Naive thymus-derived CD4-positive, alpha-beta T cell (primary cell): Measurements from ENCODE around the gene TFF2. TPM values are rescaled to one million over a fixed set of nuclear protein-coding genes. Genes with fewer than 3 reads are reported as not detected.

Experiments used
- ATAC-seq: fragments of 150-1000 bp; cut with Tn5 transposase; 2 replicates; pipeline ENCODE4 v1.10.0; 2021; ENCODE audit warnings: mild to moderate bottlenecking, moderate library complexity
- CTCF ChIA-PET: fragments of 350-600 bp; sonication (Branson Sonifier 250); formaldehyde crosslinking; loops from one replicate; lab custom pipeline; 2021; ENCODE audit warnings: antibody characterized with exemption; lab: Charles Lee
- POLR2A ChIA-PET: fragments of 350-600 bp; sonication (Branson Sonifier 250); formaldehyde crosslinking; loops from one replicate; lab custom pipeline; 2021; ENCODE audit warnings: antibody characterized with exemption, inconsistent platforms; lab: Charles Lee
- DNase-seq, 9 donors: peaks; one replicate each; pipeline versions ENCODE4 v3.0.0 to v3.0.0-alpha.2; 2020 to 2022; ENCODE audit warnings: mixed read lengths in 1 of 9
- H3K27ac ChIP-seq: one replicate; pipeline ENCODE4 v1.7.0; 2013; ENCODE audit warnings: mild to moderate bottlenecking, low read depth, low read length, moderate library complexity
- H3K27me3 ChIP-seq, 2 donors: one replicate each; pipeline ENCODE4 v1.7.0; 2013; ENCODE audit warnings: low read length in 2 of 2, mild to moderate bottlenecking in 2 of 2, moderate library complexity in 2 of 2; ENCODE audit not compliant: control insufficient read depth in 2 of 2, insufficient read depth in 2 of 2
- H3K36me3 ChIP-seq, 3 experiments: 1 replicate in 2 of 3; 2 replicates in 1 of 3; pipeline ENCODE4 v1.7.0; 2013; ENCODE audit warnings: low read length in 3 of 3, mild to moderate bottlenecking in 3 of 3, moderate library complexity in 1 of 3; ENCODE audit not compliant: insufficient read depth in 3 of 3, control insufficient read depth in 2 of 3
- H3K4me1 ChIP-seq, 2 donors: one replicate each; pipeline ENCODE4 v1.7.0; 2013; ENCODE audit warnings: low read length in 2 of 2, mild to moderate bottlenecking in 2 of 2, moderate library complexity in 1 of 2; ENCODE audit not compliant: control insufficient read depth in 2 of 2, insufficient read depth in 2 of 2
- H3K4me3 ChIP-seq: 2 replicates; pipeline ENCODE4 v1.7.0; 2013; ENCODE audit warnings: mild to moderate bottlenecking, low read length
- H3K9me3 ChIP-seq, 3 experiments: 1 replicate in 2 of 3; 2 replicates in 1 of 3; pipeline ENCODE4 v1.7.0; 2013; ENCODE audit warnings: low read length in 3 of 3; ENCODE audit not compliant: control insufficient read depth in 2 of 3
- H3K27ac Mint-ChIP-seq, 9 donors: one replicate each; pipeline ENCODE4 v1.8.0; 2020 to 2022; ENCODE audit warnings: mixed read lengths in 9 of 9, mild to moderate bottlenecking in 8 of 9, moderate library complexity in 5 of 9, inconsistent platforms in 2 of 9
- H3K27me3 Mint-ChIP-seq, 5 donors: one replicate each; pipeline ENCODE4 v1.8.0; 2021 to 2022; ENCODE audit warnings: mixed read lengths in 5 of 5, mild to moderate bottlenecking in 1 of 5
- H3K36me3 Mint-ChIP-seq, 5 donors: one replicate each; pipeline ENCODE4 v1.8.0; 2020 to 2022; ENCODE audit warnings: mixed read lengths in 5 of 5, mild to moderate bottlenecking in 3 of 5, inconsistent platforms in 1 of 5
- H3K4me1 Mint-ChIP-seq, 7 donors: one replicate each; pipeline ENCODE4 v1.8.0; 2020 to 2022; ENCODE audit warnings: mixed read lengths in 7 of 7, mild to moderate bottlenecking in 3 of 7, inconsistent platforms in 1 of 7
- H3K4me3 Mint-ChIP-seq, 10 donors: one replicate each; pipeline ENCODE4 v1.8.0; 2020 to 2022; ENCODE audit warnings: mild to moderate bottlenecking in 10 of 10, mixed read lengths in 10 of 10, moderate library complexity in 6 of 10, inconsistent platforms in 2 of 10
- H3K9me3 Mint-ChIP-seq, 11 donors: one replicate each; pipeline ENCODE4 v1.8.0; 2020 to 2022; ENCODE audit warnings: mixed read lengths in 11 of 11, mild to moderate bottlenecking in 4 of 11, inconsistent platforms in 1 of 11, moderate library complexity in 1 of 11
- intact Hi-C, 2 donors: fragments of 100-400 bp; cut with micrococcal nuclease; formaldehyde crosslinking; loops; one replicate each; pipeline ENCODE4 v1.15.1; 2023
- polyA plus RNA-seq, 2 donors: library from polyadenylated mRNA; unstranded; fragments of 300-500 nt; fragmentation: Illumina TruSeq; gene quantifications; one replicate each; pipeline ENCODE4 v1.2.3, GENCODE V29; 2021
- total RNA-seq, 6 experiments: library from RNA in 5 of 6; stranded (reverse) in 5 of 6; gene quantifications; 1 replicate in 5 of 6; 2 replicates in 1 of 6; pipeline ENCODE4 v1.2.3 and lab custom pipeline; 2021 to 2026

Gene TFF2
- total and polyA plus RNA-seq, 7 experiments from 2014 or later, result not detected

- ATAC-seq (no peak), DNase-seq (no peak)
- Histone ChIP-seq H3K36me3 (no peaks in the 10 kb centered on the region), H3K4me1 (peaks cover 0 to 8% of the 10 kb centered on the region in 2 donors), H3K27me3 (no peaks in the 10 kb centered on the region), H3K9me3 (no peaks in the 10 kb centered on the region), H3K4me3 (no peak overlapping the region), H3K27ac (no peak overlapping the region)
- Mint-ChIP-seq H3K27me3 (peaks cover 0 to 15% (median 0%) of the 10 kb centered on the region in 5 donors), H3K4me1 (peaks cover 0 to 20% (median 14%) of the 10 kb centered on the region in 7 donors), H3K4me3 (no peak overlapping the region), H3K9me3 (no peaks in the 10 kb centered on the region), H3K36me3 (no peaks in the 10 kb centered on the region), H3K27ac (peak overlapping the region in 1 of 9 donors; percentile 21)
- ChIA-PET CTCF (no interaction called here), POLR2A (interaction anchor here (0.7 kb wide), 1 partner anchor 185 kb away, joined by 3 read pairs; no protein-coding TSS in a partner anchor)
- intact Hi-C loops, result loop anchor here in 1 of 2 donors (5.0 kb wide), 1 partner anchor 527 kb away; no protein-coding TSS in a partner anchor
Observed at GRCh38 chr21:42304556-42305454, 46.0 kb downstream of the TFF2 start.

DNA sequence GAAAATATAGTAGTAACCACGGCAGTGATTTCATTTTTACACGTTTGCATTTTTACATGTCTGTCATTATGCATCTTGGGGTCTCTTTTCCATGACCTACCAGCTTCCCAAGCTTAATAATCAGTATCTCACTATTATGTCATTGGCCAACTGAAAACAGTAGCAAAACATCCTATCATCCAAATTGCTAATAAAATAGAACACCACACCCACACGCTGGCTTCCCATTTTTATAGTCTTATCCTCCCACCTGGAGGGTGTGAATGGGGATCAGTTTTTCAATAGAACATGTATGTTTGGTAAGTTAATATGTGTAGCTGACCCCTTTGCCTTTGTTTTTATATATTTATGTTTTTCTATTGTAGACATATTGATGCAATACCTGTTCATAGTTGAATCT, 47.4 kb downstream of the TFF2 start:
- H3K27me3 ChIP-seq, result no peaks in the 10 kb centered on the region
- DNase-seq (no peak), ATAC-seq (no peak)
- H3K36me3 ChIP-seq, result no peaks in the 10 kb centered on the region
- Mint-ChIP-seq H3K4me3 (no peak overlapping the region), H3K27me3 (peaks cover 0 to 15% (median 0%) of the 10 kb centered on the region in 5 donors), H3K9me3 (no peaks in the 10 kb centered on the region), H3K4me1 (peaks cover 0 to 24% (median 21%) of the 10 kb centered on the region in 7 donors), H3K27ac (peak overlapping the region in 1 of 9 donors; percentile 13), H3K36me3 (peaks cover 0 to 2% (median 0%) of the 10 kb centered on the region in 5 donors)
- ChIA-PET POLR2A (no interaction called here), CTCF (no interaction called here)
- no peak overlapping the region for H3K4me3 ChIP-seq
- no peak overlapping the region for H3K27ac ChIP-seq
- intact Hi-C loops, result no loop called here
- H3K4me1 ChIP-seq, result peaks cover 0 to 12% of the 10 kb centered on the region in 2 donors
- H3K9me3 ChIP-seq, result no peaks in the 10 kb centered on the region

- DNase-seq, result no peak
- no peak for ATAC-seq
- Mint-ChIP-seq H3K9me3 (no peaks in the 10 kb centered on the region), H3K36me3 (peaks cover 0 to 4% (median 0%) of the 10 kb centered on the region in 5 donors), H3K27me3 (peaks cover 0 to 13% (median 0%) of the 10 kb centered on the region in 5 donors), H3K4me1 (peaks cover 0 to 24% (median 23%) of the 10 kb centered on the region in 7 donors), H3K27ac (peak overlapping the region in 1 of 9 donors; percentile 13), H3K4me3 (no peak overlapping the region)
- H3K9me3 ChIP-seq, result no peaks in the 10 kb centered on the region
- POLR2A ChIA-PET, result no interaction called here
- H3K36me3 ChIP-seq, result peaks cover 0 to 6% (median 0%) of the 10 kb centered on the region in 3 experiments
- intact Hi-C loops, result no loop called here
- H3K4me1 ChIP-seq, result peaks cover 0 to 12% of the 10 kb centered on the region in 2 donors
- no peak overlapping the region for H3K27ac ChIP-seq
- CTCF ChIA-PET, result no interaction called here
- no peaks in the 10 kb centered on the region for H3K27me3 ChIP-seq
- H3K4me3 ChIP-seq, result no peak overlapping the region
Observed at GRCh38 chr21:42302794-42303193, 48.0 kb downstream of the TFF2 start.

- H3K36me3 ChIP-seq, result peaks cover 0 to 12% (median 0%) of the 10 kb centered on the region in 3 experiments
- H3K27me3 ChIP-seq, result no peaks in the 10 kb centered on the region
- H3K9me3 ChIP-seq, result no peaks in the 10 kb centered on the region
- Mint-ChIP-seq H3K9me3 (no peaks in the 10 kb centered on the region), H3K4me3 (no peak overlapping the region), H3K27me3 (peaks cover 0 to 7% (median 0%) of the 10 kb centered on the region in 5 donors), H3K4me1 (peaks cover 0 to 24% (median 23%) of the 10 kb centered on the region in 7 donors), H3K27ac (peak overlapping the region in 1 of 9 donors; percentile 17), H3K36me3 (peaks cover 0 to 7% (median 1%) of the 10 kb centered on the region in 5 donors)
- no peak overlapping the region for H3K4me3 ChIP-seq
- DNase-seq (no peak), ATAC-seq (no peak)
- CTCF ChIA-PET, result no interaction called here
- H3K27ac ChIP-seq, result no peak overlapping the region
- intact Hi-C loops, result no loop called here
- peaks cover 0 to 12% of the 10 kb centered on the region in 2 donors for H3K4me1 ChIP-seq
- POLR2A ChIA-PET, result no interaction called here
Observed at GRCh38 chr21:42302076-42302650, 48.6 kb downstream of the TFF2 start.

DNA sequence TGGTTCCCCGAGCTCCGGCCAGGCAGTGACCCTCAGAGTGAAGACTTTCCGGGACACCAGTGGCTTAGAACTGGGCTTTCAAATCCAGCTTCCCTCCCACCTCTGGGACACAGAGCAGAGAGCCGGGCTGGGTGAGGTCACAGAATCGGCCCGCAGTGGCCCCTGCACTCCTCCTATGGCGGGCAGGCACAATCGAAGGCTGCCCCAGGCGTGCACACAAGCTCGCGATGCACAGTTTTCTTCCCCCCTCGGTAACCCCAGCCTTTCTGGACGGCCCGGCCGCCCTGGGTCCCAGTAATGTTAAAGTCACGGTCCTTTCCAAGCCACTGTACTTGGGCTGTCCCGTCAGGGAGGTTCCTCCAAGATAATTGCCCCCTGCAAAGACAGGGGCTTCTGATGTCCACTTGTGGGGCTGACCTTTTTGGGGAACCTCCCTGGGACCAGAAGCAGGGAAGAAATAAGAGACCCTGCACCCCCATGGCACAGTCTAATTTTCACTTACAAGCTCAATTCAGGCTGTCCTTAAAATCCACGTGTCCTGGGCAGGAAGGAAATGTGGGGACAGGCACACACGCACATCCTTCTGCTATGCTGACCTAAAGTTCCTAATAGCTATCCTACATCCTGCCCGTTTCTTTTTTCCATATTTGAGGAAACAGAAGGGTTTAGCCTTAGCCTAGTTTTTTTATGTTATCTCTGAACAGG, 49.3 kb downstream of the TFF2 start:
- no peaks in the 10 kb centered on the region for H3K9me3 Mint-ChIP-seq
- Histone ChIP-seq H3K4me1 (peaks cover 0 to 12% of the 10 kb centered on the region in 2 donors), H3K4me3 (no peak overlapping the region), H3K9me3 (no peaks in the 10 kb centered on the region), H3K27ac (no peak overlapping the region), H3K27me3 (no peaks in the 10 kb centered on the region), H3K36me3 (peaks cover 0 to 18% (median 0%) of the 10 kb centered on the region in 3 experiments)
- ChIA-PET CTCF (no interaction called here), POLR2A (no interaction called here)
- peaks cover 0 to under 1% (median 0%) of the 10 kb centered on the region in 5 donors for H3K27me3 Mint-ChIP-seq
- intact Hi-C loops, result no loop called here
- ATAC-seq, result no peak
- DNase-seq, result no peak
- no peak overlapping the region for H3K4me3 Mint-ChIP-seq
- H3K4me1 Mint-ChIP-seq, result peaks cover 0 to 22% (median 19%) of the 10 kb centered on the region in 7 donors
- peaks cover 0 to 11% (median 2%) of the 10 kb centered on the region in 5 donors for H3K36me3 Mint-ChIP-seq
- H3K27ac Mint-ChIP-seq, result peak overlapping the region in 1 of 9 donors; percentile 17

DNA sequence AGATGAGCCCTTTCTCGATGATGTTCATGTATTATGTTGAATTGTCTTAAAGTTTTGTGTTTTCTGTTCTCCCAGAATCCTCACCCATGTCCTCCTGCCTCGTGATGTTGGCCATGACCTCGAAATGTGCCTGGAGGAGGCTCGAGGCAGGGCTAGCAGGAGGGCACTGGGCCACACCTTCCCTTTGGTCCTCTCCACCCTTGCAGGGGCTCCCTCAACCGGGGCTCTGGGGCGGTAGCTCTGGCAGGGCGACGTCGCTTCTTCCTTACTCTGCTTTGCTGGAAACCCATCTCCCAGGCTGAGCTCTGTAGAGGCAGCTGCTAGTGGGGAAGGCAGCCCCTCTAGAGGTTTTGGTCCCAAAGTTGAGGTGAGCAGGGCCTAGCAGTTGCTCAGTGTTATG, 49.8 kb downstream of the TFF2 start:
- CTCF ChIA-PET, result no interaction called here
- intact Hi-C loops, result no loop called here
- H3K4me1 Mint-ChIP-seq, result peaks cover 0 to 21% (median 18%) of the 10 kb centered on the region in 7 donors
- H3K27me3 ChIP-seq, result no peaks in the 10 kb centered on the region
- peaks cover 0 to 17% (median 4%) of the 10 kb centered on the region in 5 donors for H3K36me3 Mint-ChIP-seq
- no peak for DNase-seq
- H3K36me3 ChIP-seq, result peaks cover 0 to 22% (median 0%) of the 10 kb centered on the region in 3 experiments
- ATAC-seq, result no peak
- no peak overlapping the region for H3K27ac ChIP-seq
- peaks cover 0 to 12% of the 10 kb centered on the region in 2 donors for H3K4me1 ChIP-seq
- H3K9me3 Mint-ChIP-seq, result no peaks in the 10 kb centered on the region
- no peak overlapping the region for H3K4me3 ChIP-seq
- no peak overlapping the region for H3K4me3 Mint-ChIP-seq
- H3K27me3 Mint-ChIP-seq, result no peaks in the 10 kb centered on the region
- H3K9me3 ChIP-seq, result no peaks in the 10 kb centered on the region
- H3K27ac Mint-ChIP-seq, result peak overlapping the region in 1 of 9 donors; percentile 51
- POLR2A ChIA-PET, result interaction anchor here (0.5 kb wide), 1 partner anchor 560 kb away, joined by 3 read pairs; no protein-coding TSS in a partner anchor
